Pancreas (tissue), 10 donors: ENCODE data around the gene TELO2. TPM values are rescaled to one million over a fixed set of nuclear protein-coding genes. Genes with fewer than 3 reads are reported as not detected.

Experiments
- ATAC-seq, 4 donors: fragments of 200-7000 bp; cut with Tn5 transposase; one replicate each; pipeline versions ENCODE4 v1.8.0 to v1.9.1; 2020; ENCODE audit warnings: mild to moderate bottlenecking in 4 of 4, moderate library complexity in 4 of 4
- DNase-seq, 6 donors: peaks; one replicate each; pipeline ENCODE4 v3.0.0-alpha.2; 2020
- FAIRE-seq: peaks from 2 replicates; lab custom pipeline; 2012; peaks lifted over from hg19 to GRCh38; lab: Jason Lieb, UNC
- H3K27ac ChIP-seq, 4 donors: fragments of 200-600 bp; sonication (generic); 1 replicate in 3 of 4; 2 replicates in 1 of 4; pipeline versions ENCODE4 v1.5.0 to v1.8.0; 2020
- H3K27me3 ChIP-seq, 4 donors: fragments of 200-600 bp; one replicate each; pipeline ENCODE4 v1.8.0; 2021
- H3K36me3 ChIP-seq, 3 donors: fragments of 200-600 bp; sonication (generic) in 1 of 3; one replicate each; pipeline versions ENCODE4 v1.5.0 to v1.8.0; 2020 to 2021
- H3K4me1 ChIP-seq, 3 donors: fragments of 200-600 bp; one replicate each; pipeline ENCODE4 v1.8.0; 2021
- H3K4me3 ChIP-seq, 4 donors: fragments of 200-600 bp; sonication (generic) in 2 of 4; one replicate each; pipeline versions ENCODE4 v1.5.0 to v1.8.0; 2020 to 2021
- H3K9me3 ChIP-seq, 4 donors: fragments of 200-600 bp; one replicate each; pipeline ENCODE4 v1.8.0; 2021
- WGBS, 2 donors: extraction: QIAGEN DNeasy Blood & Tissue Kit; methylation state at CpG; one replicate each; pipeline ENCODE4 v1.1.7; 2013; 5-methylcytosine and 5-hydroxymethylcytosine counted together
- intact Hi-C, 3 donors: fragments of 100-400 bp; cut with DNase I; formaldehyde crosslinking; loops; one replicate each; pipeline versions ENCODE4 v1.11.1 to v1.14.2; 2022
- polyA plus RNA-seq, 2 donors: library from polyadenylated mRNA; stranded (reverse); fragments of 200-250 nt; gene quantifications; one replicate each; pipeline ENCODE4 v1.2.3, GENCODE V29; 2013
- total RNA-seq, 6 donors: library from RNA; stranded (reverse); fragmentation: NEBNext Ultra II Directional in 4 of 6; extraction: Animal tissue kit (Norgen Biotek cat#: 25700) in 4 of 6; gene quantifications; one replicate each; pipeline versions ENCODE4 v1.2.1 to v1.2.4, GENCODE V29; 2021 to 2023
- TF ChIP-seq, protein P1 (sequence below), 4 donors: fragments of 200-600 bp; sonication (generic) in 3 of 4; IDR thresholded peaks; one replicate each; pipeline versions ENCODE4 v1.5.0 to v1.8.0; 2021; ENCODE audit warnings: antibody characterized with exemption in 4 of 4
- donor health status: healthy with polysubstance abuse.
- donor health status: DM: no; HTN: no; CAD: no; lungs with moderate emphysema.
- donor health status: DM: no; HTN: no; CAD: no.
- donor health status: control.
- donor health status: control.
- donor health status: Bipolar disorder and iron deficiency.
- donor health status: DM: yes; HTN: yes; CAD: no.
- donor health status: DM: no; HTN: no; CAD: no.
- donor health status: DM: no; HTN: no; CAD: no.
- donor health status: DM: yes; HTN: yes; CAD: no.

TELO2 gene
- total and polyA plus RNA-seq, 8 donors: 11.7 to 98.7 (median 19.6) TPM

DNA sequence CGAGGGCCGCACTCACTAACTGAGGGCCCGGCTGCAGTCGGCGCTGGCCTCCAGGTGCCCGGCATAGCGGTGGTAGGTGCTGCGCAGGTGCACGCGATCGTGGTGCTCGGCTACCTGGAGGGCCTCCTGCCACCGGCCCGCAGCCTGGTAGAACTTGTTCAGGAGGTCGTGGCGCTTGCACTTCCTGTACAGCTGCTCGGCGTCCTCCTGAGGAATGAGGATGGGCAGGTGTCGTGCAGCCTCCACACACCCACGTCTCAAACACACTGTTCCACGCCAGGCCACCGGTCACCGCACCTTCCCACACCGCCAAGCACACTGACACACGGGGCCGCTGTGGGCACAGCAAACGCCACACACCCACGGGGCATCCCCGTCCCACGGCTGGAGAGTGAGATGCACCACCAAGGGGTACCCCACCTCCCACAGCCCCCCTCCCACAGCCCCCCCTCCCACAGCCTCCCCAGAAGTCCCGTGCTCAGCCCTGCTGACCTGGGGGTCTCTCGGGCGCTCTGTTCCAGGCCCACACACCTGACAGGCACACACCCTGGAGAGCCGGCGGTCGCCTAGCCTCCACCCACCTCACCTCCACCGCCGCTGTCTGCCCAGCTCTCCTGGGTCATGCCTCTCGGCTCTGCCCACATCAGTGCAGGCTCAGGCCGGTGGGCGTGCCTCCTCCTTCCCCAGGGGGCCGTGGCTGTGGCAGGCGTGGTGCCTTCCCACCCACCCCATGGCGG is 32.9 kb downstream of the TELO2 start:
- intact Hi-C loops: no loop called here
- Histone ChIP-seq H3K4me1 (peaks cover 0 to 8% (median 0%) of the 10 kb centered on the region in 3 donors), H3K9me3 (no peaks in the 10 kb centered on the region), H3K27me3 (no peaks in the 10 kb centered on the region), H3K36me3 (peaks cover 0 to 3% (median 0%) of the 10 kb centered on the region in 3 donors), H3K4me3 (no peak overlapping the region), H3K27ac (no peak overlapping the region)
- DNase-seq (peak in 1 of 6 donors; percentile 73), FAIRE-seq (no peak), ATAC-seq (no peak)
- WGBS, 2 donors: 93 to 94% methylated on average over 39 to 44 of the region's 44 CpGs
- TF ChIP-seq, protein P1, sequence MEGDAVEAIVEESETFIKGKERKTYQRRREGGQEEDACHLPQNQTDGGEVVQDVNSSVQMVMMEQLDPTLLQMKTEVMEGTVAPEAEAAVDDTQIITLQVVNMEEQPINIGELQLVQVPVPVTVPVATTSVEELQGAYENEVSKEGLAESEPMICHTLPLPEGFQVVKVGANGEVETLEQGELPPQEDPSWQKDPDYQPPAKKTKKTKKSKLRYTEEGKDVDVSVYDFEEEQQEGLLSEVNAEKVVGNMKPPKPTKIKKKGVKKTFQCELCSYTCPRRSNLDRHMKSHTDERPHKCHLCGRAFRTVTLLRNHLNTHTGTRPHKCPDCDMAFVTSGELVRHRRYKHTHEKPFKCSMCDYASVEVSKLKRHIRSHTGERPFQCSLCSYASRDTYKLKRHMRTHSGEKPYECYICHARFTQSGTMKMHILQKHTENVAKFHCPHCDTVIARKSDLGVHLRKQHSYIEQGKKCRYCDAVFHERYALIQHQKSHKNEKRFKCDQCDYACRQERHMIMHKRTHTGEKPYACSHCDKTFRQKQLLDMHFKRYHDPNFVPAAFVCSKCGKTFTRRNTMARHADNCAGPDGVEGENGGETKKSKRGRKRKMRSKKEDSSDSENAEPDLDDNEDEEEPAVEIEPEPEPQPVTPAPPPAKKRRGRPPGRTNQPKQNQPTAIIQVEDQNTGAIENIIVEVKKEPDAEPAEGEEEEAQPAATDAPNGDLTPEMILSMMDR (IDR thresholded peaks at IDR 0.05): no peak

DNA sequence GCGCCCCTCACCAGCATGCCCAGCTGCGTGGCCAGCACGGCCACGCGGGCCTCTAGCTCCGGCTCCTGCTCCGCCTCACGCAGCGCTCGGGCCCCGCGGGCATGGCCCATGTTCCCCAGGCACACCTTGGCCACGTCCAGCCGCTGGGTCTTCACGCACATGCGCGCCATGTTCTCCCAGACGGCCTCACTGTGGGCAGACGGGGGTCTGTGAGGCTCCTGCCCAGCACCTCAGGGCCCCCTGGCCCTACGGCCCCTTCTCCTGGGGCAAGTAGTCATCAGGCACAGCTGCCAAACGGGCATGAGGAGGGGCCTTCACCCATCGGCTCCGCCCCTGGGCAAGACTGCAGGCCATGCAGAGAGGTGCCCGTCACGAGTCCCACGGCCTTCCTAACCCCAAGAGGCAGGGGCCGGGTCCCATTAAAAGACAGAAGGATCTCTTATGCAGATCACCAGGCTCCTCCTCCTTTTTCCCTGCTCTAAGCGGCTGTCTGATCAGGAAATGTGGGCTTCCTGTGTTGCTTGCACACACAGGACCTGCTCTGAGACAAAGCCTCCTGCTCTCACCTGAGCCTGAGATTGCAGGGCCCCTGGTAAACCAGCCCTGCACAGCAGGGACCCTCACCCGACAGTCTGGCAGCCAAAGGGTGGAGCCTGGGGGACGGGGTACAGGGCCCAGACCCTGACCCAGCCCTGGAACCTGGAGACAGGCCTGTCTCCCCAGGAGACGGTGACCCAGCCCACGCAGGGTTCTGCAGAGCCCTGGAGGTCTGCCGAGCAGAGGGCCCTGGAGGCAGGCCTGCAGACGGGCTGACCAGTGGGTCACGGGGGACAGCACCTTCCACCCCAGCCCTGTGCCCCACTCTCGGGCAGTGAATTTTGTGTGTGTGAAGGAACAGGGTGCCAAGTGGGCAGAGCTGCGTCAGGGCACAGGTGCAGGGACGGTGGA is 33.7 kb downstream of the TELO2 start:
- H3K4me1 ChIP-seq: peaks cover 0 to 8% (median 0%) of the 10 kb centered on the region in 3 donors
- DNase-seq: no peak
- H3K4me3 ChIP-seq: no peak overlapping the region
- no peak for FAIRE-seq
- ATAC-seq: no peak
- intact Hi-C loops: no loop called here
- peak overlapping the region in 1 of 4 donors; percentile 17 for H3K27ac ChIP-seq
- 89 to 91% methylated on average over 37 to 38 of the region's 38 CpGs for WGBS, 2 donors
- peaks cover 0 to 3% (median 0%) of the 10 kb centered on the region in 3 donors for H3K36me3 ChIP-seq
- TF ChIP-seq, protein P1 (IDR thresholded peaks at IDR 0.05): no peak
- no peaks in the 10 kb centered on the region for H3K27me3 ChIP-seq
- H3K9me3 ChIP-seq: no peaks in the 10 kb centered on the region

DNA sequence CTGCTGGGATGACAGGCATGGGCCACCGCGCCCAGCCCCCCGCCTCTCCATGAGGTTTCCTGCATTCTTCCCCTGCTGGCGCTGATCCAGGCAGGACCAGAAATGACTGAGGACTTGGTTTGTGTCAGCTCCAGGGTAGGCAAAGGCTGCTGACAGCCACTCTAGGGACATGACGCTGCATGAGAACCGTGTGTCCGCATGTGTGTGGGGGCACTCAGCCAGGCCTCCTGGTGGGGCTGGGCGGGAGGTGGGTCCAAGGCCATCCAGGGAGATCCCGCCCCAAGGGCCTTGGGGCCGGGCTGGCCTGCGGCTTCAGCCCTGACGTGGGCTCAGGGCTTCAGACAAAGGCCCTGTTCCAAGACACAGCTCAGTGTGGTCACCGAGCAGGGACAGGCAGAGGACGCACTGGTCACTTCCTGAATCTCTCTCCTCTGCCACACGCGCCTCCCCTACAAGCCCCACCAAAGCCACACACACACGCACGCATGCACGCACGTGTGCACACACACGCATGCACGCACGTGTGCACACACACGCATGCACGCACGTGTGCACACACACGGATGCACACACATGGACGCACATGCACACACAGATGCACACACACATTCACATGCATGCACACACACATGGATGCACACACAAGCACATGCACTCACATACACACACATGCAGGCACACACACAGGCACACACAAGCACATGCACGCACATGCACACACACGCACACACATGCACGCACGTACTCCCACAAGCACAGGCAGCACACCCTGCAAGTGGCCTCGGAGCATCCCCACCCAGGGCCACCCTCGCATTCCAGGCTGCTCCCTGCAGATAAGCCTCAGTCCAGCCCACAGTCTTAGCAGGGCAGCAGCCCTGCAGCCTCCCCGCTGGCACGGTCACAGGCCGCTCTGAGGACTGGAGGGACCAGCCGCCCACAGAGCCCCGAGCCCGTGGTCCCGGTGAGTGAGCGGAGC is 35.0 kb downstream of the TELO2 start:
- H3K36me3 ChIP-seq: no peaks in the 10 kb centered on the region
- DNase-seq (peak in 5 of 6 donors; percentile 44 to 85 (median 62)), ATAC-seq (peak; percentile 32 to 82 (median 60)), FAIRE-seq (no peak)
- H3K27ac ChIP-seq: peak overlapping the region in 2 of 4 donors; percentile 17 to 36
- WGBS, 2 donors: 38 to 44% methylated on average over 42 of the region's 42 CpGs
- intact Hi-C loops: no loop called here
- TF ChIP-seq, protein P1 (IDR thresholded peaks at IDR 0.05): no peak
- H3K4me1 ChIP-seq: peaks cover 0 to 8% (median 0%) of the 10 kb centered on the region in 3 donors
- no peak overlapping the region for H3K4me3 ChIP-seq
- H3K27me3 ChIP-seq: no peaks in the 10 kb centered on the region
- H3K9me3 ChIP-seq: no peaks in the 10 kb centered on the region

DNA sequence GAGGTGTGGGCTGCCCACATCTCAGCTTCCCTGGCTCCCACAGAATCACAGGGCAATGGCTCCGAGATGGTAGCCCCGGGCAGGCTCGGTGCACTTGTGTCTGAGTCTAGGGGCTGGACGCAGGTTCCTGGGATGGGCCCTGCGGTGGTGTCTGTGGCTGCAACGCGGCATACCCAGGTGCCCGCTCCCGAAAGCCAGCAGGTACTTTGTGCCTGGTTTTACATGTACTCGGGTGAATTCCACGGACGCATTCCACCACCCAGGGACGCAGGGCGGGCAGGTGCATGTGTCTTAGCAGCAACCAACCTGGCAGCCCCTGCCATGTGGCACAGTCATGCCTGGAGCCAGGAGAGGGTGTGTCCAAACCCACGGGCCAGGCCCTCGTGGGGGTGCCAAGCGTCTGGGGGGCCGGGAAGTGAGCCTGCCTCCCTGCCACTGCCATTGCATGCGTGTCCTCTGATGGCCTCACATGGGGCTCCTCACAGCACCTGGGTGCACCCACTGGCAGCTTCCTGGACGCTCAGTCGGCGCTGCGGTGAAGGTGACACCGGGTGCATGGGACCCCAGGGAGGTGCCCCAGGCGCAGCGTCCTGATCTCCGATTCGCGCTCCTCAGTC is 35.9 kb downstream of the TELO2 start:
- H3K9me3 ChIP-seq: no peaks in the 10 kb centered on the region
- peaks cover 0 to 8% (median 0%) of the 10 kb centered on the region in 3 donors for H3K4me1 ChIP-seq
- intact Hi-C loops: no loop called here
- TF ChIP-seq, protein P1 (IDR thresholded peaks at IDR 0.05): no peak
- H3K4me3 ChIP-seq: no peak overlapping the region
- FAIRE-seq: no peak
- H3K27ac ChIP-seq: no peak overlapping the region
- 88 to 92% methylated on average over 29 of the region's 29 CpGs for WGBS, 2 donors
- peak in 1 of 6 donors; percentile 75 for DNase-seq
- no peaks in the 10 kb centered on the region for H3K27me3 ChIP-seq
- ATAC-seq: no peak
- H3K36me3 ChIP-seq: no peaks in the 10 kb centered on the region
